Osteoblast (primary cell): ENCODE data around the gene METTL25. TPM values are rescaled to one million over a fixed set of nuclear protein-coding genes. Genes with fewer than 3 reads are reported as not detected.

Experiments
- DNase-seq: peaks from one replicate; pipeline ENCODE4 v3.0.0; 2011; ENCODE audit warnings: low spot score, mixed read lengths; ENCODE audit not compliant: insufficient read length; ENCODE audit errors: missing footprints
- H2AFZ ChIP-seq: 2 replicates; pipeline ENCODE4 v1.6.0; 2011; ENCODE audit warnings: mild to moderate bottlenecking, low read length
- H3K27ac ChIP-seq: 2 replicates; pipeline ENCODE4 v1.5.1; 2011; ENCODE audit warnings: mild to moderate bottlenecking, low read depth, low read length, moderate library complexity
- H3K27me3 ChIP-seq: 2 replicates; pipeline ENCODE4 v1.6.0; 2012; ENCODE audit warnings: mild to moderate bottlenecking, control low read depth, inconsistent platforms, low read length, moderate library complexity; ENCODE audit not compliant: insufficient read depth
- H3K36me3 ChIP-seq: 2 replicates; pipeline ENCODE4 v1.5.1; 2011; ENCODE audit warnings: mild to moderate bottlenecking, low read length, control low read depth, moderate library complexity; ENCODE audit not compliant: insufficient read depth
- H3K4me1 ChIP-seq: 2 replicates; pipeline ENCODE4 v1.5.1; 2011; ENCODE audit warnings: mild to moderate bottlenecking, low read length, control low read depth, moderate library complexity; ENCODE audit not compliant: insufficient read depth
- H3K4me2 ChIP-seq: 2 replicates; pipeline ENCODE4 v1.6.0; 2011; ENCODE audit warnings: mild to moderate bottlenecking, low read length; ENCODE audit not compliant: insufficient read depth
- H3K4me3 ChIP-seq: fragments of 200-600 bp; sonication (generic); 3 replicates; pipeline ENCODE4 v1.5.1; 2012; ENCODE audit warnings: mild to moderate bottlenecking, low read length, inconsistent platforms; ENCODE audit not compliant: insufficient read depth
- H3K79me2 ChIP-seq: 2 replicates; pipeline ENCODE4 v1.6.0; 2012; ENCODE audit warnings: mild to moderate bottlenecking, low read length, control low read depth, inconsistent platforms; ENCODE audit not compliant: insufficient read depth
- H3K9me3 ChIP-seq: 2 replicates; pipeline ENCODE4 v1.5.1; 2011; ENCODE audit warnings: low read depth, low read length, control low read depth
- H4K20me1 ChIP-seq: 2 replicates; pipeline ENCODE4 v1.6.0; 2012; ENCODE audit warnings: mild to moderate bottlenecking, low read length, control low read depth; ENCODE audit not compliant: insufficient read depth
- CTCF ChIP-seq: IDR thresholded peaks from 2 replicates; pipeline ENCODE4 v1.5.1; 2011; ENCODE audit warnings: mild to moderate bottlenecking, low read depth, low read length, moderate library complexity; ENCODE audit errors: extremely low read depth
- total RNA-seq: library from RNA; depleted of rRNA; stranded (reverse); fragments of >200 nt; gene quantifications from 2 replicates; pipeline ENCODE4 v1.2.3, GENCODE V29; 2012

METTL25 gene
- 18.1 and 20.6 TPM in 2 replicates for total RNA-seq

- peaks cover 31% of the 10 kb centered on the region for H3K79me2 ChIP-seq
- peak within 1 kb of the TSS; percentile 81 for H3K4me3 ChIP-seq
- H3K4me1 ChIP-seq: peaks cover 17% of the 10 kb centered on the region
Measured at GRCh38 chr12:82358200-82359114, at the start of gene METTL25, which contains the start of gene CCDC59. METTL25 (plus strand) TSS chr12:82358529; CDS start chr12:82358566, 37 bp downstream. CCDC59 (minus strand) TSS chr12:82358387; CDS start chr12:82358376, 11 bp downstream.

DNA sequence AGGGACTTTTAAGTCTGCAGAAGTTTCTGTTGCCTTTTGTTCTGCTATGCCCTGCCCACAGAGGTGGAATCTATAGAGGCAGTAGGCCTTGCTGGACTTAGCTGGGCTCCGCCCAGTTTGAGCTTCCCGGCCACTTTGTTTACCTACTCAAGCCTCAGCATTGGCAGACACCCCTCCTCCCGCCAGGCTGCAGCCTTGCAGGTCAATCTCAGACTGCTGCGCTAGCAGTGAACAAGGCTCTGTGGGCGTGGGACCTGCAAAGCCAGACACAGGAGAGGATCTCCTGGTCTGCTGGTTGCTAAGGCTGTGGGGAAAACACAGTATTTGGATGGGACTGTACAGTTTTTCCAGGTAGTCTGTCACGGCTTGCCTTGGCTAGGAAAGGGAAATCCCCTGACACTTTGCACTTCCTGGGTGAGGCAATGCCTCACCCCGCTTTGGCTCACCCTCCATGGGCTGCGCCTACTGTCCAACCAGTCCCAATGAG, 43.9 kb upstream of the METTL25 start:
- no peak for DNase-seq
- no peak overlapping the region for H3K4me3 ChIP-seq
- no peaks in the 10 kb centered on the region for H4K20me1 ChIP-seq
- H2AFZ ChIP-seq: no peak overlapping the region
- no peak for TF ChIP-seq CTCF
- H3K9me3 ChIP-seq: no peaks in the 10 kb centered on the region
- H3K4me2 ChIP-seq: no peak overlapping the region
- H3K36me3 ChIP-seq: no peaks in the 10 kb centered on the region
- no peaks in the 10 kb centered on the region for H3K4me1 ChIP-seq
- no peaks in the 10 kb centered on the region for H3K79me2 ChIP-seq
- H3K27me3 ChIP-seq: no peaks in the 10 kb centered on the region
- H3K27ac ChIP-seq: no peak overlapping the region

More at GRCh38 chr12:82358200-82359114, at the start of gene METTL25, which contains the start of gene CCDC59:
- Histone ChIP-seq H3K36me3 (peaks cover 15% of the 10 kb centered on the region), H3K4me2 (peak within 1 kb of the TSS; percentile 85), H3K27ac (peak within 1 kb of the TSS; percentile 93), H4K20me1 (no peaks in the 10 kb centered on the region), H2AFZ (peak within 1 kb of the TSS; percentile 100), H3K9me3 (no peaks in the 10 kb centered on the region), H3K27me3 (no peaks in the 10 kb centered on the region)
- peak; percentile 79 for TF ChIP-seq CTCF
- DNase-seq: peak; percentile 96

DNA sequence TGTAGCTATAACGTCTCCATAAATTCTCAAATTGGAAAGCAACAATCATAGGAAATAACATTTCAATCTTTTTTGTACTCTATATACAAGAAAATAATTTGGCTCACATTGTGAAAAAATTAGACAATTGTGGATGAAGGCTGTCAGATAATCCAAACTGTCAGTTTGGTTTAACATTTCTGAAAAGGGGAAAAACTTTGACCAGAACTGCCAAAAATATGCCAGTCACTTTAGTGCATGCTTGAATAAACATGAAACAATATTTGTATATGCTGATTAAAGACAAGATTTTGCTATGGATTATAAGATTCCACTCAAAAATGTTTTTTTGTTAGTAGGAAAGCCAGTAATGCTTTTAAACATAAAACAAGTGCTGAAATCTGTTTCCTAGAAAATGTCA, 39.1 kb upstream of the METTL25 start:
- no peaks in the 10 kb centered on the region for H4K20me1 ChIP-seq
- H3K9me3 ChIP-seq: no peaks in the 10 kb centered on the region
- no peaks in the 10 kb centered on the region for H3K4me1 ChIP-seq
- H3K4me2 ChIP-seq: no peak overlapping the region
- DNase-seq: no peak
- H3K79me2 ChIP-seq: no peaks in the 10 kb centered on the region
- no peaks in the 10 kb centered on the region for H3K27me3 ChIP-seq
- H2AFZ ChIP-seq: no peak overlapping the region
- TF ChIP-seq CTCF: no peak
- no peak overlapping the region for H3K4me3 ChIP-seq
- no peaks in the 10 kb centered on the region for H3K36me3 ChIP-seq
- H3K27ac ChIP-seq: no peak overlapping the region
